ENCODE measurements around the gene PRKCB.
A peak's percentile ranks its signal among the peaks of the same experiment; 100 is the strongest.

PRKCB gene

DNA sequence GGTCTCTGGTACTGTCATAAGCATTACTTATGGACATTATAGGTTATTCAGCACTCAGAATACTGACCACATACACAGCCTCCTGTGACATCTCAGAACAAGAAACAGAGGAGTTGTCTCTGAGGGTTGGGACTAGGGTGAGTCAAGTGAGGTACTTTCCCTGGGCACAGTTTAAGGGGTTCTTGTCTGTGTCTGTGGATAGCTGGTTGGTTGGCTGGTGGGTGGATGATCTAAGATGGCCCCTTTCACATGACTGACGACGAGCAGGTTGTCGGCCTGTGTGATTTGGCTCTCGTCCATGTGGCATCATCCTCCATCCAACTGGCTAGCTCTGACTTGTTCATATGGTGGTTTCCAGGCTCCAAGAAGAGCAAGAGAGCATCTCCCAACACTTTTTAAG, 163.9 kb downstream of the PRKCB start:
- no peak overlapping the region for H3K9ac ChIP-seq (ENCODE audit: low read depth, low read length, poor library complexity, severe bottlenecking)
- H3F3A ChIP-seq (ENCODE audit: low read depth): no peaks in the 10 kb centered on the region
- no peaks in the 10 kb centered on the region for H3K9me2 ChIP-seq (replicated peaks; ENCODE audit: low read depth, low read length)
- H3K4me1 ChIP-seq (ENCODE audit: insufficient read depth, low read length, poor library complexity, severe bottlenecking): peaks cover 25% of the 10 kb centered on the region
- H3K4me3 ChIP-seq (ENCODE audit: low read length, poor library complexity, severe bottlenecking): no peak overlapping the region
- H3K27me3 ChIP-seq (ENCODE audit: insufficient read depth, low read length, poor library complexity, severe bottlenecking): no peaks in the 10 kb centered on the region
- H3K36me3 ChIP-seq (ENCODE audit: insufficient read depth, low read length): peaks cover 12% of the 10 kb centered on the region; the same call in 1 of the 2 replicates
- H2AFZ ChIP-seq (ENCODE audit: low read length): no peak overlapping the region
- H3K9me3 ChIP-seq (ENCODE audit: insufficient read depth, low read depth, low read length): no peaks in the 10 kb centered on the region
- no peaks in the 10 kb centered on the region for H4K20me1 ChIP-seq (ENCODE audit: insufficient read depth, low read length, poor library complexity, severe bottlenecking)
- H3K79me2 ChIP-seq (ENCODE audit: insufficient read depth, low read length): peaks cover 19% of the 10 kb centered on the region; the same call in 1 of the 2 replicates
- TF ChIP-seq, protein P1, sequence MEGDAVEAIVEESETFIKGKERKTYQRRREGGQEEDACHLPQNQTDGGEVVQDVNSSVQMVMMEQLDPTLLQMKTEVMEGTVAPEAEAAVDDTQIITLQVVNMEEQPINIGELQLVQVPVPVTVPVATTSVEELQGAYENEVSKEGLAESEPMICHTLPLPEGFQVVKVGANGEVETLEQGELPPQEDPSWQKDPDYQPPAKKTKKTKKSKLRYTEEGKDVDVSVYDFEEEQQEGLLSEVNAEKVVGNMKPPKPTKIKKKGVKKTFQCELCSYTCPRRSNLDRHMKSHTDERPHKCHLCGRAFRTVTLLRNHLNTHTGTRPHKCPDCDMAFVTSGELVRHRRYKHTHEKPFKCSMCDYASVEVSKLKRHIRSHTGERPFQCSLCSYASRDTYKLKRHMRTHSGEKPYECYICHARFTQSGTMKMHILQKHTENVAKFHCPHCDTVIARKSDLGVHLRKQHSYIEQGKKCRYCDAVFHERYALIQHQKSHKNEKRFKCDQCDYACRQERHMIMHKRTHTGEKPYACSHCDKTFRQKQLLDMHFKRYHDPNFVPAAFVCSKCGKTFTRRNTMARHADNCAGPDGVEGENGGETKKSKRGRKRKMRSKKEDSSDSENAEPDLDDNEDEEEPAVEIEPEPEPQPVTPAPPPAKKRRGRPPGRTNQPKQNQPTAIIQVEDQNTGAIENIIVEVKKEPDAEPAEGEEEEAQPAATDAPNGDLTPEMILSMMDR (conservative IDR thresholded peaks at IDR 0.05; ENCODE audit: low read length): no peak
- no peak for TF ChIP-seq EZH2phosphoT487 (IDR thresholded peaks at IDR 0.05; ENCODE audit: borderline replicate concordance)
- no peak overlapping the region for H3K4me2 ChIP-seq (ENCODE audit: low read depth, low read length, poor library complexity, severe bottlenecking)

DNA sequence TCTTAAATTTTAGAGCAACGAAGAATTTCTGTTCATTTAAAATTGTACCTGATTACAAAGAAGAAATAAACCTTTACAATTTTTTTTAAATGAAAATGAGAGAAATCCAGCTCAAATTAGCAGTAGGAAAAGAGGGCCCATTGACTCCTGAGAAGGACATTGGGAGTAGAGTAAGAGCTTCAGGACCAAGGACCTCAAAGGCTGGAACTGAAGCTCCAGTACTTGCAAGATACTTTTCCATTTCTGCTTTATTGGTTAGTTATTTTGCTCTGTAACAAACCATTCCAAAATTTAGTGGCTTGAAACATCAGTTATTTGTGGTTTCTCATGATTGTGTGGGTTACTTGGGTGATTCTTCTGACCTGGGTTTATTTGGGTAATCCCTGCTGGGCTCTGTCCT, 165.9 kb downstream of the PRKCB start:
- H3K4me2 ChIP-seq (ENCODE audit: low read depth, low read length, poor library complexity, severe bottlenecking): no peak overlapping the region
- no peaks in the 10 kb centered on the region for H3K9me3 ChIP-seq (ENCODE audit: insufficient read depth, low read depth, low read length)
- no peak for TF ChIP-seq EZH2phosphoT487 (IDR thresholded peaks at IDR 0.05; ENCODE audit: borderline replicate concordance)
- H4K20me1 ChIP-seq (ENCODE audit: insufficient read depth, low read length, poor library complexity, severe bottlenecking): no peaks in the 10 kb centered on the region
- peaks cover 6% of the 10 kb centered on the region; the same call in 1 of the 2 replicates for H3K36me3 ChIP-seq (ENCODE audit: insufficient read depth, low read length)
- no peaks in the 10 kb centered on the region for H3F3A ChIP-seq (ENCODE audit: low read depth)
- H3K79me2 ChIP-seq (ENCODE audit: insufficient read depth, low read length): peaks cover 11% of the 10 kb centered on the region; the same call in 1 of the 2 replicates
- no peak overlapping the region for H3K9ac ChIP-seq (ENCODE audit: low read depth, low read length, poor library complexity, severe bottlenecking)
- no peaks in the 10 kb centered on the region for H3K27me3 ChIP-seq (ENCODE audit: insufficient read depth, low read length, poor library complexity, severe bottlenecking)
- H3K4me1 ChIP-seq (ENCODE audit: insufficient read depth, low read length, poor library complexity, severe bottlenecking): peaks cover 43% of the 10 kb centered on the region
- no peaks in the 10 kb centered on the region for H3K9me2 ChIP-seq (replicated peaks; ENCODE audit: low read depth, low read length)
- no peak overlapping the region for H2AFZ ChIP-seq (ENCODE audit: low read length)
- no peak overlapping the region for H3K4me3 ChIP-seq (ENCODE audit: low read length, poor library complexity, severe bottlenecking)

DNA sequence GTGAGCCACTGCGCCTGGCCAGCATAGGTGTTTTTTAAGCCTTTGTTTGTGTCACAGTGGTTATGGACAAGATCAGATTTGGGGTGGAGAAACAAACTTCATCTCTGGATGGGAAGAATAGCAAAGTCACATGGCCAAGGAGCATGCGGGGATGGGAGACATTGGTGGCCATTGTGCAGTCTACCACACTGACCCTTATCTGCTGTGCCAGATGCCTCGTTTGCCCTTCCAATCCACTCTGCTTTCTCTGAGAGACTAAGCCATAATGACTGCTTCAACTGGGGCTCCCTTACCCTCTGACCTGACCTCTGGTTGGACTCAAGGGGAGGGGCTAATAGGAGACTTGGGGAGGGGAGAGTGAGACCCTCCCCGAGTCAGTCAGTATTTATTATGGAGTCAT, 166.8 kb downstream of the PRKCB start:
- Histone ChIP-seq H4K20me1 (ENCODE audit: insufficient read depth, low read length, poor library complexity, severe bottlenecking) (no peaks in the 10 kb centered on the region), H3F3A (ENCODE audit: low read depth) (no peaks in the 10 kb centered on the region), H3K27me3 (ENCODE audit: insufficient read depth, low read length, poor library complexity, severe bottlenecking) (no peaks in the 10 kb centered on the region), H3K9me3 (ENCODE audit: insufficient read depth, low read depth, low read length) (no peaks in the 10 kb centered on the region), H2AFZ (ENCODE audit: low read length) (no peak overlapping the region), H3K36me3 (ENCODE audit: insufficient read depth, low read length) (peaks cover 10% of the 10 kb centered on the region; the same call in 1 of the 2 replicates), H3K4me2 (ENCODE audit: low read depth, low read length, poor library complexity, severe bottlenecking) (peak overlapping the region; percentile 20), H3K79me2 (ENCODE audit: insufficient read depth, low read length) (peaks cover 11% of the 10 kb centered on the region; the same call in 1 of the 2 replicates), H3K4me3 (ENCODE audit: low read length, poor library complexity, severe bottlenecking) (peak overlapping the region; percentile 15), H3K9ac (ENCODE audit: low read depth, low read length, poor library complexity, severe bottlenecking) (peak overlapping the region; percentile 1), H3K4me1 (ENCODE audit: insufficient read depth, low read length, poor library complexity, severe bottlenecking) (peaks cover 53% of the 10 kb centered on the region), H3K9me2 (replicated peaks; ENCODE audit: low read depth, low read length) (no peaks in the 10 kb centered on the region)
- no peak for TF ChIP-seq EZH2phosphoT487 (IDR thresholded peaks at IDR 0.05; ENCODE audit: borderline replicate concordance)
- TF ChIP-seq, protein P1 (conservative IDR thresholded peaks at IDR 0.05; ENCODE audit: low read length): no peak

DNA sequence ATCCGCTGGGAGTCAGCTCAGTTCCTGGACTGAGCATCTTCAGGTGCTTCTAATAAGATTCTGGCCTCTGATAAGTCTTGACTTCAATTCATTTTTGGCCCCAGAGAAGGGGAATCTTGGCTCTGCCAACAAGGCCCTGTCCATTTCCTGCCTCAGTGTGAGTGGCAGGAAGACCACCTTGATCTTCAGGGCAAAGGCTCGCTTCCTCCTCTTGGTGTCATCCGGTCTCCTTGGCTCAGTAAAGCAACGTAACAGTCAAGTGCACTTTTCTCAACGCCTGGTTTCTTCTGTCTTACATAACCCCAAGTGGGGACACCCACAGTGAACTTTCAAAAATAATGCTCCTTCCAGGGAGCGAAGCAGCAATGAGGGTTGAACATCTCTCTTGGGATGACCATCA, 169.8 kb downstream of the PRKCB start:
- Histone ChIP-seq H3K4me1 (ENCODE audit: insufficient read depth, low read length, poor library complexity, severe bottlenecking) (peaks cover 72% of the 10 kb centered on the region), H3F3A (ENCODE audit: low read depth) (no peaks in the 10 kb centered on the region), H2AFZ (ENCODE audit: low read length) (no peak overlapping the region), H4K20me1 (ENCODE audit: insufficient read depth, low read length, poor library complexity, severe bottlenecking) (no peaks in the 10 kb centered on the region), H3K79me2 (ENCODE audit: insufficient read depth, low read length) (peaks cover 18% of the 10 kb centered on the region; the same call in 1 of the 2 replicates), H3K27me3 (ENCODE audit: insufficient read depth, low read length, poor library complexity, severe bottlenecking) (no peaks in the 10 kb centered on the region), H3K4me2 (ENCODE audit: low read depth, low read length, poor library complexity, severe bottlenecking) (peak overlapping the region; percentile 39), H3K9me2 (replicated peaks; ENCODE audit: low read depth, low read length) (no peaks in the 10 kb centered on the region), H3K9me3 (ENCODE audit: insufficient read depth, low read depth, low read length) (no peaks in the 10 kb centered on the region), H3K9ac (ENCODE audit: low read depth, low read length, poor library complexity, severe bottlenecking) (no peak overlapping the region), H3K36me3 (ENCODE audit: insufficient read depth, low read length) (peaks cover 8% of the 10 kb centered on the region; the same call in 1 of the 2 replicates), H3K4me3 (ENCODE audit: low read length, poor library complexity, severe bottlenecking) (peak overlapping the region; percentile 26)
- TF ChIP-seq EZH2phosphoT487 (IDR thresholded peaks at IDR 0.05; ENCODE audit: borderline replicate concordance): no peak
- TF ChIP-seq, protein P1 (conservative IDR thresholded peaks at IDR 0.05; ENCODE audit: low read length): no peak
